ENCODE results near the gene ITPRID1.
"Not testable (repeated sequence)": the region's sequence is repeated elsewhere in the genome, so short reads cannot be mapped to it uniquely, and the experiment has no call there.

Gene ITPRID1

GRCh38 chr7:31517513-31517912 is 3.6 kb downstream of the ITPRID1 start:
- FAIRE-seq, result no peak

DNA sequence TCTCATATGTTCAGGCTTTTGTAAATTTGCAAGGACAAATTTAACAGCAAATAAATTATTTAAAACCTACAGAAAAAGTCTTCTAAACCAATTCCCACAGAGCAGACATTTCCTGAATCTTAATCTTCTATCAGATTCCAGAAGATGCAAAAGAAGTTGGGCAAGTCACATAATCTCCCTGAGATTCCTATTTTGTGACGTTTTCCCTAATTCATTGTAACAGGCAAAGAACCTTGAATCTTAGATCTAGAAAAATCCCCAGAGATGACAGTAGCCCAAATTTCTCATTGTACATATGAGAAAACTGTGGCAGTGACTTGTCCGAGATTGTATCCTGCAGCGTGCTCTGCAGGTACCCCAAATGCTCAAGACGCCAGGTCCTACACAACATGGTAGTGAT is 4.9 kb downstream of the ITPRID1 start:
- no peak for FAIRE-seq

- FAIRE-seq, result no peak
These were observed 7.6 kb downstream of the ITPRID1 start for GRCh38 chr7:31521336-31522010.

DNA sequence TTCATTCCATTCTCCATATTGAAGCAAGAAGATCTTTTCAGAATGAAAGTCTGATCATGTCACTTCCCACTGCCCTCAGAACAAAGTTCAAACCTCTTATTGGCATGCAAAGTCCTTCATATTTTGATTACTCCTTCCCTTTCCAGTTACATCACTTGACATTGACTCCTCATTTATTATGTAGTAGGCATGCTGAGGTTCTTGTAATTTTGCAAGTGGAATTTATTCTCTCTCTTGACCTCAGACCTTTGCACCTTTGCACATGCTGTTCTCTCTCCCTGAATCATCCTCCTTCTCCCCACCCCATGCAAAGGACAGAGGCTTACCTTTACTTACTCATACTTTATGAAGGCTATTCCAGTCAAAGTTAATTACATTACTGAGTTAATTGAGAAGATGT is 13.0 kb downstream of the ITPRID1 start:
- no peak for FAIRE-seq

GRCh38 chr7:31529103-31529502 is 15.2 kb downstream of the ITPRID1 start:
- no peak for FAIRE-seq

DNA sequence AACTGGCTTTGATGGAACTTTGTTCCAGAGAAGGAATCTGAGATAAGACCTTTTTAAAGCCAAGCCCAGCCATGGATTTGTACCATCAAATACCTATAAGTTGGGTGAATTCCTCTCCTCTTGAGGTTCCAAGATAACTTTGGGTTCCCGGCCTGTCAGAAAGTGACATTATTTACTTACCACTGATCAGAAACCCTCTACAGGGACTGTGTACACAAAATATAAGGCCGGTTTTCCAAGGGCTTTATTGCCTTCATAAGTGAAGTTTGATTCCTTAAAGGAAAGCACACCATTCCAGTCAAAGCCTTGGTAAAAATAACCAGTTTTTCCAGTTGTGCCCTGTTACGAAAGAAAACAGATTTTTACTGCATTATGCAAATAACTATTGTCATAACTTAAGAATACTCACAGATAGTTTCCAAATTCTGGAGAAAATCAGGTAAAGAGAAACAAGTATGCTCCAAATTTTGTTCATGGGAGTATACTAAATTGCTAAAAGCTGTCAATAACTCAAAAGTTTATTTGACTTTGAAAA is 26.8 kb downstream of the ITPRID1 start:
- not testable (repeated sequence) for FAIRE-seq

DNA sequence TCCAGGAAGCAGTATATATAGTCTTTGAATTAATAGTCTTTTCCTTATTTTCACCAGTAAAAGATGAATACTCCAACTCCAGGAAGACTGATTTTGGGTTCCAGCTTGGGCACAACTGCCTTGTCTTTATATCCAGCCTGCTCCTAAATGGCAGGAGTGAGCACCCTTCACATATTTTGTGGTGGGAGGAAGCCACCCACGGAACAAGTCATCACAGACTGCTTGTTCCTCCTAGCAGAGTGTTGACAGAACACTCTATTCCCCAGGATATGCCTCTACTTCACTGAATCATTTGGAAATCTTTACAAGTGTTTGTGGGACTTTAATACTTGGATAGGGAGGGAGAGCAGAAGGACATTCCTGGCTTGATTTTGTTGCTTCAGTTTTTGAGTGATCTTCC is 31.7 kb downstream of the ITPRID1 start:
- no peak for FAIRE-seq

DNA sequence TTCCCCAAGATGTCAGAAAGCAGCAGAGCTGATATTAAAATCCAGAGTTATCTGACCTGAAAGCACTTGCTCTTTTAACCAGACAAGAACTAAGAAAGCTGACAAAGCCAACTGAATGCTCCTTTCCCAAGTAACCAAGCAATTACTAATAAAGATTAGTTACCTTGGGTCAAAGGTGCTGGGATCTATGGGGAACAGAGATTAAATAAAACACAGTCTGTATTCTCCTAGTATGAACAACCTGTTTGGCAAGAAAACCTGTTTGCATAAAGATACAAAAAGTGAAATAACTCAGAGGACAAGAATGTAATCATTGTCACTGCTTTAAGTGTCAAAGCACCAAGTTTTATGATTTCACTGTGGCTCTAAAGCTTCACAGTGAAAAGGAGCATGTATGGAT is 35.7 kb downstream of the ITPRID1 start:
- FAIRE-seq, result no peak

- no peak for FAIRE-seq
These were observed 36.5 kb downstream of the ITPRID1 start for GRCh38 chr7:31550432-31550831.

DNA sequence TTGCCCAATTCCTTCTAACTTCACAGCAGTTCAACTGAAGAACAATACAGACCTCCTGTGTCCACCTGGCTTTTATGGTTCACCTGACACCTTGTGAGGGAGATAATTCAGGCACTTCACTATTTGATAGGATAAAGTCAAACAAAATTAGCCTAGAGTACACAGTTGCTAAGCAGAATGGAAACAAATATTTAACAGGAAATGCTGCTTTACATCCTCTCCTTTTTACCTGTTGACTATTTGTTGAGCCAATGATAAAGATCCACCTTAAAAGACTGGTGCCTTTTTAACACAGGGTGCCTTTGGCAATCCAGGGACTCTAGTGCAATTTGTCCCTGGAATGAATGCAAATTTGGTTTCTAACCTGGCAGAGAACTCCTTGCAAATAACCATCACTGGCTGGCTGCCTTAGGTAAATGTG is 39.8 kb downstream of the ITPRID1 start:
- FAIRE-seq, result no peak

DNA sequence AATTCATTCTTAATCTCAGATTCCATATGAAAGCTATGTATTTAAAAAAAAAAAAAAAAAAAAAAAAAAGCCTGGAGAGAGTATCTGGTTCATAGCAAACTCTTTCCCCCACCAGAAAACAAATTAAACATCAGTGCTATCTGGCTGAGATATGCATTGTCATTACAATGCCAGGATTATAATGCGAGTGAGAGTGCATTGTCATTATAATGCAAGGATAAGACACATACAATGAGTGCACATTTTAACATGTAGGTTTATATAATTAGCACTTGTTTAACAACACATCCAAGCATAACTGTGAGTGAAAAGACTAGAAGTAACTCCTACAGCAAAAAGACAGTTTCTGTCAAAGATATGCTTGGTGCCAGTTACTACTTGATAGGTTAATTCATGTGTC is 48.1 kb downstream of the ITPRID1 start:
- FAIRE-seq, result no peak

GRCh38 chr7:31563522-31563921 is 49.6 kb downstream of the ITPRID1 start:
- FAIRE-seq, result no peak

DNA sequence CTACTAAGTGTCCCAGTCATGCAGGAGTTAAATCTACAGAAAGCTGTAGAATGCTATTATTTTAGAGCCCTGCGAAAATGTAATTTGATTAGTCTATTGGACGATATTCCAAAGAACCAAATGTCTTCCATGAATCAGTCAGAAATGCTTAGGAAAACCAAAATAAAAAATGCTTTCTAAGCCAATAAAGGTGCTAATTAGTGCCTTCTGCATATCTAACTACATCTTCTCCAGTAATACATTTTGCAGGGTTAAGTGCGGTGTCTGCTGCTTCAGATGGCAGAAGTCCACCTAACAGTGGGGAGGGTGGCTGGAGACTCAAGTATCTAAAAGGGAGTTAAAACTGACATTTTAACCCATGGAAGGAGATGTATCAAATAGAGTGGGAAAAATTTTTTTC is 50.1 kb downstream of the ITPRID1 start:
- FAIRE-seq, result no peak

DNA sequence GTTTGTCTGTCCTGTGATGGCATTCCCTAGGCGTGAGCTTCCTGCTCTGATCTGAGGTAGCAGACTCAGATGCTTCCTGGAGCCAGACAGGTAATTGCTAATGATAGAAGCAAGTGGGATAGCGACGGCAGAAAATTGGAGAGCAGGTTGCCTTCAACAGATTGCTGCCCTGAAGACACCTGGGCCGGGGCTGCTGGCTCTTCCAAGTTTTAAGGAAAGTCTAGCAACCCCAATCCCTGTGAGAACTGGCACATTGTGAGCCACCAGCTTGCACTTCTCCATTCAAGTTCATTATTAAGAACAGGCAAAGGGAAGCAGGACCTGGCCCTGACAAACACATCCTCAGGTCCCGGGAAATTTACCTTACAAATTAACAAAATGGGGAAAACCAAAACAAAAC is 50.8 kb downstream of the ITPRID1 start:
- no peak for FAIRE-seq

DNA sequence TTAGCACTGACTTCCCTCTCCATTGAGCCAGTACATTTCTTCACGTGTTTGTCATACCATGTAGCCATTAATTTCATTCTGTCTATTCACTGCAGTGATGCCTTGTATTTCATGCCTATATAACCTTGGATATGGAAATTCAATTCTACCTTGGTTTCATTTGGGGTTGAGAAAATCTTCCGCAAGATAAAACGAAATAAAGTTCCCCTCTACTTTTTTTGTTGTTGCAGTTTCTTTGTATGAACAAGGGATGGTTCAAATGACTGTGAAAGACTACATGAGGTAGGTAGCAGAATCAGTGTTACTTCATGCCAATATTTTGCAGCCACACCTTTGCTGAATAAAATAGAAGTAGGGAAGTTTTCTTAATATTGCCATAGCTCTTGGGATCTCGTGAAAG is 55.6 kb downstream of the ITPRID1 start:
- no peak for FAIRE-seq

- no peak for FAIRE-seq
These were observed 69.6 kb downstream of the ITPRID1 start for GRCh38 chr7:31583526-31583925.

- no peak for FAIRE-seq
These were observed 70.1 kb downstream of the ITPRID1 start for GRCh38 chr7:31583942-31584341.

DNA sequence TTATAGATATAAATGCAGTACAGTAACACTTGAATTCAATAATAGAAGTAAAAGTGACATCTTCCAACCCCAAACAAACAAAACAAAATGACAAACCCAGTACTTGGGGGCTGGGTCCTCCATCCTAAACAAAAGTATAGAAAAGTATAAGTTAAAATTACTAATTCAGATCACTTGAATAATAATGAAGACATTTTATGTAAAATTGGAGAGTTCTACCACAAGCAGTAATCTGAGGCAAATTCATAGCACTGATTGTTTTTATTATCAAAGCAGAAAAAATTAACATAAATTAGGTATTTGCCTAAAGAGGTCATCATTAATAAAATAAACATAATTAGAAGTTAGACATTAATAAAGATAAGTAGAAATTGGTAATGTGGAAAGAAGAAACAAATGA is 81.5 kb downstream of the ITPRID1 start:
- FAIRE-seq, result peak; percentile 88

GRCh38 chr7:31602041-31602625 is 88.2 kb downstream of the ITPRID1 start:
- no peak for FAIRE-seq

GRCh38 chr7:31603046-31603445 is 89.2 kb downstream of the ITPRID1 start:
- no peak for FAIRE-seq

DNA sequence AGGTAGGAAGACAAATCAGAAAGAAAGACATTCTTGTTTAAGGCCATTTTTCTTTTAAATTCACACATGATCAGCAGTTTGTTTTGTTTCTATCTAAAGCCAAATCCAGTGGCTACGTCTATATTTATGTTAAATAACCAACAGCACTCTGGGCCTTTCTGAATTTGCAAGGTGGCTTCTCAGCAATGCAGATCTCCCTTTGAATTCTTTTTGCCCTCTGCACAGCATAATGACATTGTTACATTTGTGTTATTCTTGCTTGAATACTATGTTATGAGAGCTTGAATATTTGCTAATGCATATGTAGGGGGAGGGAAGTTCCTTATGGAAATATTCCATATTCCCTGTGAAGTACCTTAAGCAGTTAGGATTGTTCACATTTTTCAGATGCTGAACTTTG is 99.7 kb downstream of the ITPRID1 start:
- FAIRE-seq, result no peak

DNA sequence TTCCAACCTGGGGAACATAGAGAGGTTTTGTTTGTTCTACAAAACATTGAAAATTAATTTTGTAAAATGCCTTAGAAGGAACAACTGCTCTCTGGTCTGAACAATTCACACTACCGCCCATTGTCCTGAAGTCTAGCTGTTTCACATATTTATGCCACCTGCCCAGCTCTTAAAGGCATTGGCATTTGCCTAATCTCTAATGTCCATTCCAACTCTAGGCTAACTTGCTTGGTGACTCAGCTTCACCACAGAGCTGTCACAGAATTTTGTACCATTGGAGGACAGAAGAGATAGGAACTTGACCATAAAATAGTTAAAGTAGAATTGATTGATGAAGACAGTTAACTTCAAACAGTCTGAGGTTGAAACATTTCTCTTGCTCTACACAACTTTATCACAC is 119.6 kb downstream of the ITPRID1 start:
- no peak for FAIRE-seq

GRCh38 chr7:31633894-31634494 is 120.1 kb downstream of the ITPRID1 start:
- FAIRE-seq, result peak; percentile 92

- FAIRE-seq, result no peak
These were observed 126.5 kb downstream of the ITPRID1 start for GRCh38 chr7:31640381-31640780.

Measured in islet of Langerhans (tissue), 1 donor.